Coronary artery (tissue), 2 donors: ENCODE data around the gene DSP.

Source experiments
- DNase-seq: peaks from one replicate; pipeline ENCODE4 v3.0.0-alpha.2; 2017; ENCODE audit warnings: low spot score
- H3K27ac ChIP-seq, 2 donors: fragments of 200-600 bp; sonication (generic); one replicate each; pipeline ENCODE4 v1.5.1; 2016 to 2019
- H3K4me3 ChIP-seq: fragments of 200-600 bp; sonication (generic); 2 replicates; pipeline ENCODE4 v1.5.1; 2016; ENCODE audit warnings: mild to moderate bottlenecking, moderate library complexity
- TF ChIP-seq, protein P1 (sequence below): fragments of 200-600 bp; sonication (generic); IDR thresholded peaks from one replicate; pipeline ENCODE4 v1.5.1; 2019; ENCODE audit warnings: antibody characterized with exemption

Gene DSP

DNA sequence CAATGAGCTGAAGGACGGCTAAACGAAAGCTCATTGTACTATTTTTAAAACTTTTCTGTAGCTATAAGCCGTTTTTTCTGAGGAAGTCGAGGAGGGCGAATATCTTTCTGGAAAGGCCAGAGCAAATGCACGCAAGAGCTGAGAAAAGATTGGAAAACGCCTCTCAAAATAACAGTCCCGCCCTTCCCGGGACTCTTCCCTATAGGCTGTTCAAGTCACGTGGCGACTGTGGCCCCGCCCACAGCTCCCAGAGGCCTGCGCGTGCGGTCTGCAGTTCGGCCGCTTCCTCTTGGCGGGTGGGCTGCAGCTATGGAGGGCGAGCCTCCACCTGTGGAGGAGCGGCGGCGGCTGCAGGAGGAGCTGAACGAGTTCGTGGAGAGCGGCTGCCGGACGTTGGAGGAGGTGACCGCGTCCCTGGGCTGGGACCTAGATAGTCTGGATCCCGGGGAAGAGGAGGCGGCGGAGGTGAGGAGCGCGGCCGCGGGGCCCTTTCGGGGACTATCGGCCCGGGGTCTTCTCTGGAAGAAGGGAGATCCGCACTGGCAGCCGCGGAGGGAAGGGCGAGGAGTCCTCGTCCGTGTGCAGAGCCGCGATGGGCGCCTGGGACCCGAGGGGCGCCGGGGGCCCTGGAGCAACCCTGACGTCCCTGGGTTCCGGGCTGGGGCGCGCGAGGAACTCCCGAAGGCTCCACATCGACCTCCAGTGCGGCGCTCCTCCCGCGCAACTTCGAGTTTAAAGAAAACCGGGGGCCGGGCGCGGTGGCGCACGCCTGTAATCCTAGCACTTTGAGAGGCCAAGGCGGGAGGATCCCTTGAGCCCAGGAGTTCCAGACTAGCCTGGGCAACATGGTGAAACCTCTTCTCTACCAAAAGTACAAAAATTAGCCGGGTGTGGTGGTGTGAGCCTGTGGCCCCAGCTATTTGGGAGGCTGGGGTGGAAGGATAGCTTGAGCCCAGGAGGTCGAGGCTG lies 48.8 kb downstream of the DSP start, which contains the start of gene SNRNP48:
TSS of gene SNRNP48 (plus strand) at position 250 of the 969 bp plus-strand sequence. CDS start at position 310, 60 bp downstream.
- peak; percentile 94 for DNase-seq
- TF ChIP-seq, protein P1, sequence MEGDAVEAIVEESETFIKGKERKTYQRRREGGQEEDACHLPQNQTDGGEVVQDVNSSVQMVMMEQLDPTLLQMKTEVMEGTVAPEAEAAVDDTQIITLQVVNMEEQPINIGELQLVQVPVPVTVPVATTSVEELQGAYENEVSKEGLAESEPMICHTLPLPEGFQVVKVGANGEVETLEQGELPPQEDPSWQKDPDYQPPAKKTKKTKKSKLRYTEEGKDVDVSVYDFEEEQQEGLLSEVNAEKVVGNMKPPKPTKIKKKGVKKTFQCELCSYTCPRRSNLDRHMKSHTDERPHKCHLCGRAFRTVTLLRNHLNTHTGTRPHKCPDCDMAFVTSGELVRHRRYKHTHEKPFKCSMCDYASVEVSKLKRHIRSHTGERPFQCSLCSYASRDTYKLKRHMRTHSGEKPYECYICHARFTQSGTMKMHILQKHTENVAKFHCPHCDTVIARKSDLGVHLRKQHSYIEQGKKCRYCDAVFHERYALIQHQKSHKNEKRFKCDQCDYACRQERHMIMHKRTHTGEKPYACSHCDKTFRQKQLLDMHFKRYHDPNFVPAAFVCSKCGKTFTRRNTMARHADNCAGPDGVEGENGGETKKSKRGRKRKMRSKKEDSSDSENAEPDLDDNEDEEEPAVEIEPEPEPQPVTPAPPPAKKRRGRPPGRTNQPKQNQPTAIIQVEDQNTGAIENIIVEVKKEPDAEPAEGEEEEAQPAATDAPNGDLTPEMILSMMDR, result no peak
- H3K27ac ChIP-seq, result peak within 1 kb of the TSS; percentile 70 to 81
- peak within 1 kb of the TSS; percentile 96 for H3K4me3 ChIP-seq

- TF ChIP-seq, protein P1, result no peak
- Histone ChIP-seq H3K27ac (peak overlapping the region; percentile 70 to 81), H3K4me3 (peak overlapping the region; percentile 96)
- DNase-seq, result no peak
Measured at GRCh38 chr6:7590918-7591302, 49.4 kb downstream of the DSP start.

- Histone ChIP-seq H3K4me3 (peak overlapping the region; percentile 96), H3K27ac (no peak overlapping the region)
- DNase-seq, result no peak
- TF ChIP-seq, protein P1, result no peak
Measured at GRCh38 chr6:7591770-7592169, 50.3 kb downstream of the DSP start.

DNA sequence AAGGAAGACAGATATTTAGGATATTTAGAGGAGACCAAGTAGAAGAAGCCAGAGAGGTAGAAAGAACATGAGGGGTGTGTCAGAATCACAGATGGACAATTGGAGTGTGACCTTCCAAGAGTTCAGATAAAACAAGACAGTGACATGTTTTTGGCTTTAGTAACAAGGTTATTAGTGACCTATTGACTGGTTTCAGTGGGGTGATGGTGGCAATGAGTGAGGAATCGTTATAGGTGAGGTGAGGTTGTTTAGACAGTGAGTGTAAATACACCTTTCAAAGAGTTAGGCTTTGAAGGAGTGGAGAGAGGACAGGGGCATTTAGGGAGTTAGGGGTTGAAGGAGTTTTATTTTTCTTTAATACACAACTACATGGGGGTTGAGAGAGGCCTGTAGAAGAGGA lies 51.8 kb downstream of the DSP start:
- TF ChIP-seq, protein P1, result no peak
- no peak for DNase-seq
- H3K4me3 ChIP-seq, result no peak overlapping the region
- H3K27ac ChIP-seq, result no peak overlapping the region

- DNase-seq, result no peak
- Histone ChIP-seq H3K4me3 (no peak overlapping the region), H3K27ac (no peak overlapping the region)
- TF ChIP-seq, protein P1, result no peak
Measured at GRCh38 chr6:7594579-7595125, 53.2 kb downstream of the DSP start.

GRCh38 chr6:7604003-7604402 lies 62.5 kb downstream of the DSP start:
- TF ChIP-seq, protein P1, result no peak
- H3K4me3 ChIP-seq, result no peak overlapping the region
- no peak for DNase-seq
- H3K27ac ChIP-seq, result no peak overlapping the region
